Measurements from ENCODE around the gene LRP1B.

DNA sequence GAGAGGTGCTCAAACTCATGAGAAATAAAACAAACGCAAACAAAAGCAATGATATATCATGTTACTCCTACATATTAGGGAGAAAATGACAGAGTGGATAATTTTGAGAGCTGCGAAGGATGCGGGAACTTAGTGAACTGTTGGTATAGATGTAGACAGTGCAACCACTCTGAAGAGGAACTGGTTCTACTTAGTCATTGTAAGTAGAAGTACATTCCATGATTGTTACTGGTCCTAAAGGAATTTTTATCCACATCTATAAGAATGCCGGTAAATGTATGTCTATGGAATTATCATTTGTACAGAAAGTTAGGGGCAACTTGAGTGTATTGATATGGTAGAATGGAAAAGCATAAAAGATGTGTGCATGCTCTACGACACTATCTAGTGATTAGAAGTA, 1238.4 kb downstream of the LRP1B start:
- TF ChIP-seq FOXJ3 (CRISPR knock-in tag; IDR thresholded peaks at IDR 0.05) = no peak
- TF ChIP-seq YY1 (IDR thresholded peaks at IDR 0.05; ENCODE audit: low read depth) = no peak
- TF ChIP-seq, protein P1, sequence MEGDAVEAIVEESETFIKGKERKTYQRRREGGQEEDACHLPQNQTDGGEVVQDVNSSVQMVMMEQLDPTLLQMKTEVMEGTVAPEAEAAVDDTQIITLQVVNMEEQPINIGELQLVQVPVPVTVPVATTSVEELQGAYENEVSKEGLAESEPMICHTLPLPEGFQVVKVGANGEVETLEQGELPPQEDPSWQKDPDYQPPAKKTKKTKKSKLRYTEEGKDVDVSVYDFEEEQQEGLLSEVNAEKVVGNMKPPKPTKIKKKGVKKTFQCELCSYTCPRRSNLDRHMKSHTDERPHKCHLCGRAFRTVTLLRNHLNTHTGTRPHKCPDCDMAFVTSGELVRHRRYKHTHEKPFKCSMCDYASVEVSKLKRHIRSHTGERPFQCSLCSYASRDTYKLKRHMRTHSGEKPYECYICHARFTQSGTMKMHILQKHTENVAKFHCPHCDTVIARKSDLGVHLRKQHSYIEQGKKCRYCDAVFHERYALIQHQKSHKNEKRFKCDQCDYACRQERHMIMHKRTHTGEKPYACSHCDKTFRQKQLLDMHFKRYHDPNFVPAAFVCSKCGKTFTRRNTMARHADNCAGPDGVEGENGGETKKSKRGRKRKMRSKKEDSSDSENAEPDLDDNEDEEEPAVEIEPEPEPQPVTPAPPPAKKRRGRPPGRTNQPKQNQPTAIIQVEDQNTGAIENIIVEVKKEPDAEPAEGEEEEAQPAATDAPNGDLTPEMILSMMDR (IDR thresholded peaks at IDR 0.05) = no peak
- TF ChIP-seq, protein P2, sequence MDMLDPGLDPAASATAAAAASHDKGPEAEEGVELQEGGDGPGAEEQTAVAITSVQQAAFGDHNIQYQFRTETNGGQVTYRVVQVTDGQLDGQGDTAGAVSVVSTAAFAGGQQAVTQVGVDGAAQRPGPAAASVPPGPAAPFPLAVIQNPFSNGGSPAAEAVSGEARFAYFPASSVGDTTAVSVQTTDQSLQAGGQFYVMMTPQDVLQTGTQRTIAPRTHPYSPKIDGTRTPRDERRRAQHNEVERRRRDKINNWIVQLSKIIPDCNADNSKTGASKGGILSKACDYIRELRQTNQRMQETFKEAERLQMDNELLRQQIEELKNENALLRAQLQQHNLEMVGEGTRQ (IDR thresholded peaks at IDR 0.05; ENCODE audit: borderline replicate concordance, low read depth, low read length) = no peak
